LNCAP (cell line): ENCODE measurements around the gene SDS.

ENCODE experiments used
- TF ChIP-seq, protein P1 (sequence below): fragments of 450-650 bp; IDR thresholded peaks from 2 replicates; pipeline ENCODE4 v1.5.1; 2017; ENCODE audit warnings: mild to moderate bottlenecking

The SDS gene

DNA sequence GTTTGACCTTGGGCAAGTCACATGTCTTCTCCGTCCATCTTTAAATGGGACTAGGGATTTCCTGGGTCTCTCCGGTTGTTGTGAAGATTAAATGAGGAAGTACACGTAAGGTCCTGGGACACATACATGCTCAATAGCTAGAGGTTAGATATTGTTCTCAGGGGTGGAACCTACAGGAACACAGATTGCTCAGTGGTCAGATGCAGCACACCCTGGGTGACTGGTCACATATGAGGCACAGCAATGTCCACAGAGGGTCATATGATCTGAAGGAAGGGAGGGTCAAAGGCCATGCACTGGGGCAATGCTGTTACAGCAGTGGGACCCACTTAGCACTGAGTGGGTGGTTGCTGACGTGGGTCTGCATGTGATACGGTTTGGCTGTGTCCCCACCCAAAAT, 57.3 kb downstream of the SDS start:
- TF ChIP-seq, protein P1, sequence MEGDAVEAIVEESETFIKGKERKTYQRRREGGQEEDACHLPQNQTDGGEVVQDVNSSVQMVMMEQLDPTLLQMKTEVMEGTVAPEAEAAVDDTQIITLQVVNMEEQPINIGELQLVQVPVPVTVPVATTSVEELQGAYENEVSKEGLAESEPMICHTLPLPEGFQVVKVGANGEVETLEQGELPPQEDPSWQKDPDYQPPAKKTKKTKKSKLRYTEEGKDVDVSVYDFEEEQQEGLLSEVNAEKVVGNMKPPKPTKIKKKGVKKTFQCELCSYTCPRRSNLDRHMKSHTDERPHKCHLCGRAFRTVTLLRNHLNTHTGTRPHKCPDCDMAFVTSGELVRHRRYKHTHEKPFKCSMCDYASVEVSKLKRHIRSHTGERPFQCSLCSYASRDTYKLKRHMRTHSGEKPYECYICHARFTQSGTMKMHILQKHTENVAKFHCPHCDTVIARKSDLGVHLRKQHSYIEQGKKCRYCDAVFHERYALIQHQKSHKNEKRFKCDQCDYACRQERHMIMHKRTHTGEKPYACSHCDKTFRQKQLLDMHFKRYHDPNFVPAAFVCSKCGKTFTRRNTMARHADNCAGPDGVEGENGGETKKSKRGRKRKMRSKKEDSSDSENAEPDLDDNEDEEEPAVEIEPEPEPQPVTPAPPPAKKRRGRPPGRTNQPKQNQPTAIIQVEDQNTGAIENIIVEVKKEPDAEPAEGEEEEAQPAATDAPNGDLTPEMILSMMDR, result no peak

DNA sequence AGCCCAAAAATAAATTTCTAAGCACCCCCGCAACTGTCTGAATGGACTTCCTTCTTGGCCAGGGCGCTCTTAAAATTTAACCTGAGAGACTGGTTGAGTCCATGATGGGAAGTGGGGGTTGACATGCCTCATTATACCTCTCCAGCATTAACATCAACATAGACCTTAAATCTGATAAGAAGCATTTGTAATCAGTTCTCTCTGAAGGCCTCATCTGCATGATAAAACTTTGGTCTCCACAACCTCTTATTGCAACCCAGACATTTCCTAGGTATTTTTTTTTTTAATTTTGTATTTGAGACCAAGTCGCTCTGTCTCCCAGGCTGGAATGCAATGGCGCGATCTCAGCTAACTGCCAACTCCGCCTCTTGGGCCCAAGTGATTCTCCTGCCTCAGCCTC, 58.4 kb downstream of the SDS start:
- TF ChIP-seq, protein P1, result no peak
